Caki2 (cell line): ENCODE measurements around the gene PCK1. TPM values are rescaled to one million over a fixed set of nuclear protein-coding genes. Genes with fewer than 3 reads are reported as not detected.

ENCODE experiments used
- DNase-seq: peaks from one replicate; pipeline ENCODE4 v3.0.0-alpha.2; 2015; ENCODE audit warnings: low read depth
- in situ Hi-C: cut with HindIII; loops from 2 replicates; pipeline ENCODE4 v1.10.0; 2016; ENCODE audit warnings: low sequenced_read_pairs, low pct_unique_long_range_greater_than_20kb, mixed read lengths
- total RNA-seq: library from RNA; depleted of rRNA; stranded (reverse); fragments of >200 nt; shearing (Covaris generic); gene quantifications from 2 replicates; pipeline ENCODE4 v1.2.3, GENCODE V29; 2014; ENCODE audit warnings: low replicate concordance

Gene PCK1
- total RNA-seq, 1 experiment from 2014 or later, result 1.0 TPM

DNA sequence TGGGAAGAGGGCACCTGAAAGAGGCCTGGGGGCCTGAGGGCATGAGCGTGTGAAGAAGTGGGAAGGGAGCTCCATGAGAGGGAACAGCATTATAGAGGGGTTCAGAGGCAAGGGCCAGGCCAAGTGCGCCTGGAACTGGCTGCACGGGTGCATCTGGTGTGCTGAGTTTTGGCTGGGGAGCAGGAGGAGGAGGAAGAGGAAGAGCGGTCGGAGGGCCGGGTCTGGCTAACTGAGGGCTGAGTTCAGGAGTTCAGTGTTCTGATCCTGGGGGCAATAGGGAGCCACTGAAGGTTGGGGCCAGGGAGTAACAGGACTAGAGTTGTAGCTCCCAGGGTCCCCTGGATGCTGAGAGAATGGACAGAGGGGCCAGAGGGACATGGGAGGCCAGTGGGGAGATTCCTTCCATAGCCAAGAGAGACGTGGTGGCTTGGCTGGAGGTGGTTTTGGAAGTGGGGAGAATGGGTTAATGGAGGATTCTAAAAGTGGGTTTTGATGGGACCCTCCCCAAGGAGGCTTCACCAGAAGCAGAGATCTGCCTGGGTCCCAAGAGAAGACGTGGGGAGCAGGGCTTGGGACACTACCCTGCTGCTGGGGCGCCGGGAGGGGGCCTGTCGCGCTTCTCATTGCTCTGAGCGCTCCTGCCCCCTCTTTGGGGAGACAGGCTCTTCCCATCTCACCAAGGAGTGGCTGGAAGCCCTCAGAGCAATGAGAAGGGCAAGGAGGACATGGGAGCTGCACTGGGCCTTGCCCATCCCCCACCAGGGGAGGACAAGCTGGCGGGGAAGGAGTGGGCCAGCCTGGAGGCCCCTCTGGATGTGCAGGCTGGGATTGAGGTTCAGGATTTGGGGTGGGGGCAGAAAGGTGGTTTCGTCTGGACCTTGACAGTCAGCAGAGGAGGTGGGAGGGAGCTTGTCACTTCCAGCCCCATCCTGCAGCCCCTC lies 30.6 kb downstream of the PCK1 start:
- no peak for DNase-seq
- in situ Hi-C loops, result no loop called here

DNA sequence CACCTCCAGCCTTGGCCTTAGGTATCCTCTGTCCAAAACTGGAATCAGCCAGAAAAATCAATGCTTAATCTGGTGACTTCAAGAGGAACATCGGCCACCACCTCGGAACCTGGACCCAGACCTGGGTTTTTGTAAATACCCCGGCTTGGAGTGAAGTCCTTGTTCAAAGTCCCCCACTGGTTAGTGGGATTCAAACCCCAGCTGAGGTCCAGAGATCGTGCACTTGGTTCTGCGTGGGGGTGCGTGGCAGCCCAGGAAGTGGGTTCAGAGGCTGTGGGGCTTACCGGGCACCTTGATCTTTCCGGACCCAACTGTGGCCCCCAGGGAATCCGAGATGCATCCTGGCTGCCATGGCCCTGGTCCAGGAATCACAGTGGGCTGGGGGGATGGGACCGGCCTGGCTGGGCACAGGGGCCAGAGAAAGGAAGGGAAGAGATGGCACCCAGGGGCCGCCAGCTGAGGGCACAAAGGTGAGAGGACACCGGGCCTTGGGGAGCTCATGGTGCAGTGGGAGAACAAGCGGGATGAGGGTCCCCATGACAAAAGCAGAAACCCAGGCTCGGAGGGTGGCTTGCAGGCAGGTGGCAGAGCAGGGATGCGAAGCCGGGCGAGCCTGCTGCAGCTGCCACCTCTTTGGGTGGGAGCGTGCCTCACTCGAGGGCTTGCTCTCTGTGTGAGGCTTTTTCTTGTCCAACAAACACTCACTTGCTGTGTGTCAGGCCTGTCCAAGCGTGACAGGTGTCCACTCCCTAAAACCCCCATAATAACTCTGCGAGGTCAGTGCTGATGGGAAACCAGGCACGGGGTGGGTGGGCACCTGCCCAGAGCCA lies 31.6 kb downstream of the PCK1 start:
- no peak for DNase-seq
- in situ Hi-C loops, result no loop called here

DNA sequence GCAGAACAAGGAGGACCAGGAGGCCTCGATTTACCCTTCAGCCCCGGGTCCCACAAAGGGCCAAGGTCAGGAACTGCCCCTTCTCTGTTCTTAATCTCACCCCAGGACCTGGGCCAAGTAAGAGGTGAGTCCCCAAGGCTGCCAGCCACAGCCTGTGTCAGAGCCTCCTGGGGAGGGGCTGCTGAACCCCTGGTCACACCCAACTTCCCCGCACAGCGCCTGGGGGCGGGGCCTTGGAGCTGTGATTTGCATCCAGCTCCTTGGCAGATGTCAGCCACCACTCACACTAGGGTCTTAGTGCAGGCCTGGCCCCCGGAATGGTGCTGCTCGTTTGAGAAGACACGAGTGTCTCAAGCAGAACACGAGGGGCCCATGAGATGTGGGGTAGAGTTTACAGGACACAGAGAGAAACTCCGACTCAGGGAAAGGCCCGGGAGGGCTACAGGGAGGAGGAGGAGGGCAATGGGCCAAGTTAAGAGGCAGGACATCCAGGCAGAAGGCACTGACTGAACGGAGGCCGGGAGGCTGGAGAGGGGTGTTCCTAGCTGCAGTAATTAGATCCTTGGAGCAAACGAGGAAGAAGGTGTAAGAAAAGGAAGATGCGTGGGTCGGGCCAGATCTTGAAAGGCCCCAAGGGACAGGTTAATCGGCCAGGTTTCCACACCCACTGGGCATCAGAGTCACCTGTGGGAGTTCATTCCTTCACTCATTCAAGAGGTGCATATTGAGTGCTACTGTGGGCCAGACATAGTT lies 32.4 kb downstream of the PCK1 start:
- DNase-seq, result no peak
- in situ Hi-C loops, result no loop called here

DNA sequence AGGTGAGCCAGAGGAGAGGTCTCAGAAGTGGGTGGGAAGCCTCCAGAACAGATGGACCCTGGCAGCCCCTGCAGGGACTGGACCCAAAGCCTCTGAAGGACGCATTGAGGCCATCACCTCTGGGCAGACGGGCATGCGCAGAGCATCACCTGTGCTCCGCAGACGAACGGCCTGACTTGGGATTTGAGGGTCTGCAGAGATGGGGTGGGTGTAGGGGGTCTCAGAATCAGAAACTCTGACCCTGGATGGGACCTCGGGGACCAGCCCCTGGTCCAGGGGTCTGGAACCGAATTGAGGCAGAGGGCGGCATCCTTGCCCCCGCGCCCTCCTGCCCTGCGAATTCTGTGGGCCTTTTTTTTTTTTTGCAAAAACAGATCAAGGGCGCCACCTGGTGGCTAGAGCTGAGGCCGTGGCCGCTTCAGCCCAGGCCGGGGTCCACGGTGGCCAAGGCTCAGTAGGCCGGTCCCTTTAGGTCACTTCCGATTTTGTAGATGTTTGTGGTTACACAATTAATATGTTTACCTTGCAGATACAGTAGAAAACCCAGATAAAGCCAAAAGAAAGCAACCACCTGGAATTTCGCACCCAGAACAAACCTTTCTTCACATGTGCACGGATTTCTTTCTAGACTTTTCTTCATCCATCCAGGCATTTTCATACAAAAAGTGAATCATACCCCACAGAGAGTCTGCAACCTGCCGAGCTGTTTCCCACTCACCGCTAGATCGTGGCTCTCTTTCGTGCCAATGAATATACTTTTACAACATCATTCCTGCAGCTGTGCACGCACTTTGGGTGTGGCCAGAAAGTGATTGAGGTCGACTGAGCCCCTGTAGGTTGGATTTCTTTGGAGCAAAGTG lies 33.4 kb downstream of the PCK1 start:
- peak; percentile 41 for DNase-seq

DNA sequence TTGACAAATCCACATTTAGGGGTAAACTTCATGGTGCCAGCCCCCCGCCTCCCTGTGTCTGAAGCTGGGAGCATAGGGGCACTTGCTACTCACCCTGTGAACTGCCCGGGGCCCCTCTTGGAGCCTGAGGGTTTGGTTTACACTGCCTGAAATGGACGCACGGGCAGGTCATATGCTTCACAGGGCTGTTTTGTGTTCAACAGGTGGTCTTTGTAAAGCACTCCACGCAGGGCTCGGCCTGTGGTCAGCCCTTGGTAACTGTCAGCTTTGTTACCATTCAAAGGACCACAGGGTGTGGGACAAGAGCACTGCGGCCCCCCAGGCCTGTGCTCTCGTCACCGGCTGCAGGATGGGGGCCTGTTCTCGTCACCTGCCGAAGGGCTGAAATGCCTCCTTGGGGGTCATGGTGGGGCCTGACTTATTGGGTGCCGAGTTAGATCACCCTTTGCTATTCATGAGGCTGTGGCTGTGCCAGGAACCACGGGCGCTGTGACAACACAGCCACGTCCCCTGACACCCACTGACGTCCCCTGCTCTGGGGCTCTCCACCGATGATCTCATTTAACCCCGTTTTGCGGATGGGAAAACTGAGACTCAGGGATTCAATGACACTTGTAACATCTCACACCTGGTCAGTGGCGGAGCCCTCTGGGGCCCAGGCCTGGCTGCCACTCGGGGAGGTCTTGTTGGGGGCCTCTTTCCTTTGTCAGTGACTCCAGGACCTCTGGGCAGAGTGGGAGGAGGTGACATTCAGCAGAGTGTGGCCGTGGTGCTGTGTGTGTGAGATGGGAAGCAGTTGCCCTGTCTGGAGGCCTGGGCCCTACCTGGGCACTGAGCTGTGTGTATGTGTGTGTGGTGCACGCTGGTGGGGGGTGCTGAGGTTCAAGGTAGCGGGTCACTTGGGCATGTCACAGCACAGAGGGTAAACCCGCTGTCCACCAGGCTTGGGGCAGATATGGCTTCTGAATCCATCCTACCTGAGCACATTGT lies 34.4 kb downstream of the PCK1 start:
- in situ Hi-C loops, result no loop called here
- no peak for DNase-seq

More for the DNA sequence above, 33.4 kb downstream of the PCK1 start:
- in situ Hi-C loops, result no loop called here

DNA sequence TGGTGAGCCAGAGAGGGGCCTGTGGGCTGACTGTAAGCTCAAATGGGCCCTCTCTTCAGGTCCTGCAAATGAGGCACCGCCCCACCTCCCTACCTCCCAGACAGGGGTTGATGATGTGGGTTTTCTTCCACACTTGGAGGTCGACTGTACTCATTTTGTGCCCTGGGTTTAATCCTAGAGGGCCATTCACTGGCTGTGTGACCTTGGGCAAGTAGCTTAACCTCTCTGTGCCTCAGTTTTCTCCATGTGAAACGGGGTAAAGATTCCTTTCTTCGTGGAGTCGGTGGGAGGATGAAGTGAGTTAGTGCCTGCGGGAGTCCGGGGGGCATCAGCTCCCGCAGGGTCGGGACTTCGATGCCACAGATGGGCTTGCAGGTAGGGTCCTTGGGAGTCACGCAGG lies 35.4 kb downstream of the PCK1 start:
- in situ Hi-C loops, result no loop called here
- no peak for DNase-seq

DNA sequence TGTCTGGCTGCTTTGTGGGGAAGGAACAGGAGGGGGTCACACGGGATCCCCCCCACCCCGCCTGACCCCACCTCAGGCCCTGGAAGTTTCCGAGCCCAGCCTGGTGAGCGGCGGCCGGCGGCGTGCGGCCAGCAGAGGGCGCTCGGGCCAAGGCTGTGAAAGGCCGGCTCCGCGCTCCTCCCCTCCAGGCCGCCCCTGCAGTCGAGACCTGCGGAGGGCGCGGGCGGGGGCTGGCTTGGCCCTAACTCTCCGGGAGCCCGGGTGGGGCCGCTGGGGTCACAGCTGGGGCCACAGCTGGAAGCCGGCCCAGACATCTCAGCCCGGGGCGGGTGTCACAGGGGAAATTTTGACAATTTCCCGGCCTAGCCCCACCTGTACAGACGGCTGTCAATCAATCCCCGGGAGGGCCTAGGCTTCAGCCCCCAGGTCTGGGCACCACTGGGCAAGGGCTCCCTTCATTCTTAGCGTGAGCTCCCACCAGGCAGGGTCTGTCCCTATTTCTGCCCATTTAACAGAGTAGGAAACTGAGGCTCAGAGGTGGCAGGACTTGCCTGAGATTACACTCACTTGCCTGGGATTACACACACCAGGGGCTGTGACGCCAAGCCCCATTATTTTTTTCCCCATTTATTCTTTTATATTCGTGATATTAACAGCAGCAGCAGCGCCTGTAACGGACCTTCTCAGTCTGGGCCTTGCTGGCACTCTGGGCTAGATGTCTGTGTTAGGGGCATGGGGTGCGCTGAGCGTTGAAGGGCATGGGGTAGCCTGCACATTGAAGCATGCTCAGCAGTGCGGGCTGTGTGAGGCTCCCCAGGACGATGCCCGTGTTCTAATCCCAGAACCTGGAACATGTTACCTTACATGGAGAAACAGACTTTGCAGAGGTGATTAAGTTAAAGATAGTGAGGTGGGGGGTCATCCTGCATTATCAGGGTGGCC lies 36.4 kb downstream of the PCK1 start:
- DNase-seq, result peak; percentile 39
- in situ Hi-C loops, result no loop called here

DNA sequence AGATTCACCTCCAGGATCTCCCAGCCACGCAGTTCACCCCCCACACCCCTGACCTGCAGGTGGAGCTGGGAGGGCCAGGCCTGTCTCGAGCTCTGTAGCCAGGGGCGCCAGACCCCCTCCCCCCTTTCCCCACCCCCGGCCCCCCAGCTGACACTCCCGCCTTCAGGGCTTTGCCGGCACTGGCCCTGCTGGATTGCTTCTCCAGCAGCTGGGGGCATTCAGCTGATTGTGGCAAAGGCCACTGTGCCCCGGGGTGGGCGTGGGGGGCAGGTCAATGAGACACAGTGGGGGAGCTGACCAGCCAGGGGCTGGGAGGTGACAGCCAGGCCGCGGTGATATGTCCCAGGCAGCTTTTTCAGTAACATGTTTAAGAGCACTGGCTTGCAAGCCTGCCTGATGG lies 37.1 kb downstream of the PCK1 start:
- in situ Hi-C loops, result no loop called here
- no peak for DNase-seq

DNA sequence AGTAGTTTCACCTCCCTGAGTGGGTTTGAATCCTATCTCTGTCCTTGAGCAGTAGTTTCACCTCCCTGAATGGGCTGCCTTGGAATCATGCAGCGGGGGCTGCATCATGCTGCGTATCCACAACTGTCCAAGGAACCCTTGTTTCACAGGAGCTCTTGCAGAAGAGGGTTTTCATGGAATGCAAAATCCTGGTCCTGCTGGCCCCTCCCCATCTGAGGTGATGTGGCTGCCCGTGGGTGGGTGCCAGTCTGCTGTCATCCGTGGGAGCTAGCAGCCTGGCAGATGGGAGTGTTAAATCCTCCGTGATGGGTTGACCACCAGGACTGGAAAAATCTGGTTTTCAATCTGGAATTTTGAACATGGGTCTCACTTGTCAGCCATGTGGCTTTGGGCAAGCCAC lies 37.6 kb downstream of the PCK1 start:
- DNase-seq, result no peak
- in situ Hi-C loops, result no loop called here

DNA sequence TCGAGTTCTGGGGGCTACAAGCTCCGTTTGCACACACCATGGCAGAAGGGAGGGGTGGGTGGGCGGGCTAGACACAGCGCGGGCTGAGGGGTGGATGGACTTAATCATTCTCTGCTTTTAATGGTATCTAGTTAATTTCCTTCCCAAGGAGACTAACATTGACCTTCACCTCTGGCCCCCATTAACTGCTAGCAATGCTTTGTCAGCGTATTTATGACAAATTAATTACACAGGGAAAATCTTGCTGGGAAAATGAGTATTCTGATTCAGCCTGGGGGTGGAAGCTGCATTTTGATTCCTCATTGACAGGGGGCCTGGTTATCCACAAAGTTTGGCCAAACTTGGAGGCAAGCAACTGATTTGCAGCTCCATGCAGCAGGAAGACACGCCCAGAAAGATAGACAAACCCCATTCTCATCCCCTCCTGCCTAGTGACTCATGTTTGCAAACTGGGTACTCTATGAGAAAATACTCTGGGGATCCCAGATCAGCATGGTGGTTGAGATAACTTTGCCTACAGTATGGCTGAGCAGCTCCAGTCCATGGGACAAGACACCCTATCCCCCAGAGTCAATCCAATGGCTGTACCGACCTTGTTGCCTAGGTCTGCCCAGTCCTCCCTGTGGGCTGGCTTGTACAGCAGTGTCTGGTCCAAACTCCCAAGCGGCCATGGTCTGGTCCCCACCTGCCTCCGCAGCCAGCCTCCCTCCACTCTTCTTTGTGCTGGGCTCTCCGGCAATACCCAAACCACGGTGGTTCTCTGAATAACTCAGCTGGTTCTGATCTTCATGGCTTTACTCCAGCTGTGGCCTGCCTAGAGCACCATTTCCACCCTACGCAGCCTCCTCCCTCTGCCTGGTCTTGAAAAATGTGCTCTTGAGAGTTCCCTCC lies 39.7 kb downstream of the PCK1 start:
- no peak for DNase-seq
- in situ Hi-C loops, result no loop called here

DNA sequence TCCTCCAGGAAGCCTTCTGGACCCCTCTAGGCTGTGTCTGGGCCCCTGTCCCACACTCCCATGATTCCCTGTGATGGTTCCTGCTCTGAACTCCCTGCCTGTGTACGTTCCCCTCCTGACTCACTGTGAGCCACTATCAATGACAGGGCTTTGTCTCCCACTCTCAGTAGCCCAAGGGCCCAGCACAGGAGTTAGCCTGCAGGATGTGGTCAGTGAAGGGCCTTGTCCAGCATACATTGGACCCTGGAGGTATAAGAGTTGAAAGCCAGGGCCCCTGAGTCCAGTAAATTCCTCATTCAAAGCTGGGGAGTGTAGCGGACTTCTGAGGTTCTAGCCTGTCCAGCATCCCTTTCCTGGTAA lies 40.3 kb downstream of the PCK1 start:
- in situ Hi-C loops, result no loop called here
- DNase-seq, result no peak

DNA sequence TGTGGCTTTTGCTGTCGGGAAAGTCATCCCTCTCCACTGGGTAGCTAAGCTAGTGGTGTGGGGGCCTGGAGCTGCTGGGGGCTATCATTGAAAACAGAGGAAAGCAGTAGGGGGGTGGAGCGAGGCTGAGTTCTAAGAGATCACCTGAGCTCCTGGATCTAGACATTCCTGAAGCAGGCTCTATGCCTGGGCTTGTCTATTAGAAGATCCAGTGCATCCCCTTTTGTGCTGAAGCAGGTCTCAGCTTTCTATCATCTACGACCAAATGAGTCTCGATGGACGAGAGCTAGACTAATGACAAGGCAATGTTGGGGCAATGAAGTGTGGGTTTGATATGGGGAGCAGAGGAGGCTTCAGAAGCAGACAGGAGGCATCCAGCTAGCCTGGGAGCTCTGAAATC lies 40.8 kb downstream of the PCK1 start:
- in situ Hi-C loops, result no loop called here
- DNase-seq, result no peak

DNA sequence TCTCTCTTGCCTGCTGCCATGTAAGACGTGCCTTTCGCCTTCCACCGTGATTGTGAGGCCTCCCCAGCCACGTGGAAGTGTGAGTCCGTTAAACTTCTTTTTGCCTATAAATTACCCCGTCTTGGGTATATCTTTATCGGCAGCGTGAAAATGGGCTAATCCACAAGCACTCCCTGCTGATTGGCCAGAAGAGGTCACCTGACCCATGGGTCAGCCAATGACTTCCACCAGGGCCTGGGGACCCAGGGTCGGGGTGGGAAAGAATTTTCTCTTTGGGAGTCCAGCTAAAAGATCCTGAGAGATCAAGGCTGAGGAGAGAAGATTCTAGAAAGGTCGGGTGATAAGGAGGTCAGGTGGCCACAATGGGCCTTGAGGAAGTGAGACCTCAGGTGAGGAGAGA lies 42.2 kb downstream of the PCK1 start:
- DNase-seq, result no peak
- in situ Hi-C loops, result no loop called here

DNA sequence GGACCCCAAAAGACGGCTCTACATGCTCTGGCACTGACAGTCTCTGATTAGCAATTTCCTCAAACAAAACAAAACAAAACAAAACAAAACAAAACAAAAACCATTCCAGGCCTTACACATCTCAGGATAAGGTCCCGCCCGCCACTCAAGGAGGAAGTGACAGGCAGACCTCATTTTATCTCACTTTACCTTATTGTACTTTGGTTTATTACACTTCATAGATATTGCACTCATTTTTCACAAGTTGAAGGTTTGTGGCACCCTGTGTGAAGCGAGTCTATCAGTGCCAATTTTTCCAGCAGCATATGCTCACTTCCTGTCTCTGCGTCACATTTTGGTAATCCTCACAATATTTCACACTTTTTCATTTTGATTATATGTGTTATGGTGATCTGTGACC lies 44.1 kb downstream of the PCK1 start:
- in situ Hi-C loops, result no loop called here
- DNase-seq, result no peak

DNA sequence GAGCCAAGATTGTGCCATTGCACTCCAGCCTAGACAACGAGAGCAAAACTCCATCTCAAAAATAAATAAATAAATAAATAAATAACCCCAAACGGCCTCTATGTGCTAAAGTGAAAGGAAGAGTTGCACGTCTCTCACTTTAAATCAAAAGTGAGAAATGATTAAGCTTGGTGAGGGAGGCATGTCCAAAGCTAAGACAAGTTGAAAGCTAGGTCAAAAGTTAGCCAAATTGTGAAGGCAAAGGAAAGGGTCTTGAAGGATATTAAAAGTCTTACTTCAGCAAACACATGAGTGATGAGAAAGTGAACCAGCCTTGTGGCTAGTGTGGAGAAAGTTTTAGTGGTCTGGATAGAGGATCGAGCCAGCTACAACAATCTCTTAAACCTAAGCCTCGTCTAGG lies 45.0 kb downstream of the PCK1 start:
- DNase-seq, result no peak
- in situ Hi-C loops, result no loop called here
